K562 (cell line): ENCODE results near the gene USB1. TPM values are rescaled to one million over a fixed set of nuclear protein-coding genes. Genes with fewer than 3 reads are reported as not detected.

Experiments
- BRCA1 ChIP-seq, 2 experiments: fragments of 450-650 bp in 1 of 2; sonication (generic) in 1 of 2; formaldehyde crosslinking in 1 of 2; IDR thresholded peaks; 2 replicates each; pipeline versions ENCODE4 v1.5.0 to v1.6.1; 2017 to 2020; ENCODE audit warnings: mild to moderate bottlenecking in 1 of 2, missing genetic modification reagents in 1 of 2
- CHCHD3 ChIP-seq: fragments of 250-450 bp; sonication (Bioruptor Pico); IDR thresholded peaks from 2 replicates; pipeline ENCODE4 v2.1.2; 2022; ENCODE audit warnings: mild to moderate bottlenecking
- FOXK2 ChIP-seq, 2 experiments: fragments of 450-650 bp; IDR thresholded peaks in 1 of 2; conservative IDR thresholded peaks in 1 of 2; 2 replicates each; pipeline ENCODE4 v1.6.1; 2016; ENCODE audit warnings: low read depth in 2 of 2, mild to moderate bottlenecking in 1 of 2
- HNRNPUL1 ChIP-seq: fragments of 200-400 bp; formaldehyde crosslinking; IDR thresholded peaks from 2 replicates; pipeline ENCODE4 v1.6.1; 2017; ENCODE audit warnings: low read length
- MBD1 ChIP-seq: fragments of 250-450 bp; sonication (Bioruptor Pico); IDR thresholded peaks from 2 replicates; pipeline ENCODE4 v1.8.0; 2022; ENCODE audit warnings: inconsistent platforms
- MYNN ChIP-seq, 2 experiments: sonication (generic); formaldehyde crosslinking in 1 of 2; IDR thresholded peaks; 2 replicates each; pipeline versions ENCODE4 v1.5.0 to v1.6.1; 2016 to 2020; ENCODE audit warnings: antibody characterized with exemption in 1 of 2, missing genetic modification reagents in 1 of 2
- NCOA2 ChIP-seq, 2 experiments: fragments of 450-650 bp; IDR thresholded peaks; 2 replicates each; pipeline ENCODE4 v1.6.1; 2018; ENCODE audit warnings: mild to moderate bottlenecking in 2 of 2, moderate library complexity in 1 of 2; ENCODE audit not compliant: partially characterized antibody in 2 of 2
- NFIX ChIP-seq: fragments of 250-450 bp; sonication (Bioruptor Pico); IDR thresholded peaks from 2 replicates; pipeline ENCODE4 v1.4.0; 2020; ENCODE audit warnings: low read depth, mild to moderate bottlenecking, moderate library complexity
- PCBP2 ChIP-seq: fragments of 200-400 bp; formaldehyde crosslinking; IDR thresholded peaks from 2 replicates; pipeline ENCODE4 v1.6.1; 2018; ENCODE audit warnings: low read length, low read depth, mild to moderate bottlenecking, moderate library complexity; ENCODE audit not compliant: poor library complexity, severe bottlenecking
- PHF8 ChIP-seq: fragments of 200-600 bp; sonication (generic); IDR thresholded peaks from 2 replicates; pipeline ENCODE4 v1.6.1; 2012; ENCODE audit warnings: mixed run types, mild to moderate bottlenecking, inconsistent platforms, low read length, moderate library complexity, borderline replicate concordance
- POLR2AphosphoS5 ChIP-seq: IDR thresholded peaks from 2 replicates; pipeline ENCODE4 v1.6.1; 2011; ENCODE audit warnings: mild to moderate bottlenecking, low read depth, low read length, moderate library complexity; ENCODE audit not compliant: control insufficient read depth, insufficient read depth
- TRIM24 ChIP-seq, 2 experiments: fragments of 450-650 bp; IDR thresholded peaks; 2 replicates each; pipeline ENCODE4 v1.6.1; 2016
- ZBTB40 ChIP-seq, 2 experiments: fragments of 450-650 bp in 1 of 2; sonication (generic) in 1 of 2; formaldehyde crosslinking in 1 of 2; IDR thresholded peaks; 2 replicates each; pipeline versions ENCODE4 v1.7.1 to v1.9.0; 2016 to 2022; ENCODE audit warnings: inconsistent platforms in 1 of 2, mild to moderate bottlenecking in 1 of 2, missing genetic modification reagents in 1 of 2
- ZNF764 ChIP-seq: fragments of 250-450 bp; sonication (Bioruptor Pico); IDR thresholded peaks from 2 replicates; pipeline ENCODE4 v1.4.0; 2020; ENCODE audit warnings: low read depth, mild to moderate bottlenecking, moderate library complexity
- polyA plus RNA-seq, 8 experiments: library from polyadenylated mRNA; depleted of rRNA in 4 of 8; stranded (reverse) in 5 of 8; unstranded in 3 of 8; fragments of >200 nt; fragmentation: Nextera tagmentation in 2 of 8; fragmentation: Illumina TruSeq in 1 of 8; extraction: Ambion mirVana in 2 of 8; extraction: Trizol in 1 of 8; gene quantifications; 2 replicates each; pipeline versions ENCODE4 v1.2.1 to v1.2.3, GENCODE V29; 2011 to 2014; ENCODE audit warnings: inconsistent platforms in 1 of 8, missing spikeins in 1 of 8
- total RNA-seq, 7 experiments: library from RNA; depleted of rRNA in 6 of 7; stranded (reverse); fragments of >200 nt in 6 of 7; fragmentation: Illumina TruSeq in 2 of 7; extraction: Trizol in 2 of 7; gene quantifications; 2 replicates each; pipeline versions ENCODE4 v1.2.1 to v1.2.3, GENCODE V29; 2011 to 2021; ENCODE audit warnings: low replicate concordance in 1 of 7

The USB1 gene
- total and polyA plus RNA-seq, 9 of the 15 experiments (the other 6 are each of a cell fraction or from before 2014, with no cell fraction given), result 11.6 to 73.6 (median 19.4) TPM

- TF ChIP-seq PCBP2, result no peak
- TF ChIP-seq TRIM24 (IDR thresholded peaks at IDR 0.05), result 0 out of 4 replicates have a peak, but pooled peaks have one; percentile 16 to 30
- no peak for TF ChIP-seq MYNN (IDR thresholded peaks at IDR 0.05)
- TF ChIP-seq MYNN (CRISPR knock-in tag; IDR thresholded peaks at IDR 0.05), result no peak
- no peak for TF ChIP-seq PHF8
- no peak for TF ChIP-seq NCOA2 (IDR thresholded peaks at IDR 0.05; ENCODE audit: partially characterized antibody in 2 of 2)
- no peak for TF ChIP-seq MBD1 (CRISPR knock-in tag)
- no peak for TF ChIP-seq POLR2AphosphoS5
- TF ChIP-seq HNRNPUL1, result no peak
- no peak for TF ChIP-seq BRCA1 (IDR thresholded peaks at IDR 0.05)
- TF ChIP-seq BRCA1 (CRISPR knock-in tag; IDR thresholded peaks at IDR 0.05), result no peak
- no peak for TF ChIP-seq NFIX
- TF ChIP-seq ZBTB40 (IDR thresholded peaks at IDR 0.05), result no peak
- TF ChIP-seq ZBTB40 (CRISPR knock-in tag; IDR thresholded peaks at IDR 0.05), result no peak
- peak; percentile 86 for TF ChIP-seq FOXK2 (conservative IDR thresholded peaks at IDR 0.05 in 1 of 2, IDR thresholded peaks at IDR 0.05 in 1 of 2; ENCODE audit: low read depth in 2 of 2)
- no peak for TF ChIP-seq CHCHD3
- no peak for TF ChIP-seq ZNF764
Measured at GRCh38 chr16:58020628-58021521, 19.7 kb downstream of the USB1 start (continued).
